GM12878 (cell line): ENCODE results near the gene PRICKLE3. TPM values are rescaled to one million over a fixed set of nuclear protein-coding genes. Genes with fewer than 3 reads are reported as not detected.

ENCODE experiments used
- ATAC-seq: fragments of 200-7000 bp; cut with Tn5 transposase; 3 replicates; pipeline ENCODE4 v1.9.1; 2020; ENCODE audit warnings: mild to moderate bottlenecking, moderate library complexity
- BruUV-seq: library from RNA; stranded (reverse); fragments of 400-500 nt; replicated peaks from 2 replicates; lab custom pipeline; 2021; lab: Mats Ljungman, UMichigan
- CTCF ChIA-PET: fragments of 300-600 bp; sonication (Branson Sonifier 250); formaldehyde crosslinking; extraction: SDS; loops from one replicate; lab custom pipeline; 2021; ENCODE audit warnings: inconsistent platforms; lab: Yijun Ruan, JAX
- POLR2A ChIA-PET: fragments of 350-600 bp; formaldehyde crosslinking; extraction: SDS; loops from one replicate; lab custom pipeline; 2021; ENCODE audit warnings: inconsistent platforms; lab: Charles Lee
- RAD21 ChIA-PET: fragments of 300-600 bp; sonication (Branson Sonifier 250); formaldehyde crosslinking; loops from one replicate; lab custom pipeline; 2023; ENCODE audit warnings: antibody characterized with exemption; ENCODE audit not compliant: unreplicated experiment; lab: Charles Lee
- SMC1A ChIA-PET: fragments of 300-600 bp; sonication (Branson Sonifier 250); formaldehyde crosslinking; loops from one replicate; lab custom pipeline; 2023; ENCODE audit not compliant: unreplicated experiment, uncharacterized antibody; lab: Charles Lee
- DNase-seq: peaks from one replicate; pipeline ENCODE4 v3.0.0-alpha.2; 2011; ENCODE audit warnings: low read depth, low spot score
- FAIRE-seq: peaks from 3 replicates; lab custom pipeline; 2011; peaks lifted over from hg19 to GRCh38; lab: Jason Lieb, UNC
- H2AFZ ChIP-seq: 2 replicates; pipeline ENCODE4 v1.6.0; 2011; ENCODE audit warnings: low read depth, low read length, control low read depth; ENCODE audit not compliant: control insufficient read depth
- H3K27ac ChIP-seq: 2 replicates; pipeline ENCODE4 v1.5.1; 2011; ENCODE audit warnings: control low read depth; ENCODE audit not compliant: control insufficient read depth, insufficient read depth
- H3K27me3 ChIP-seq, 2 experiments: replicated peaks in 1 of 2; 2 replicates each; pipeline versions ENCODE4 v1.6.0 to v1.6.1; 2011; ENCODE audit warnings: low read length in 1 of 2; ENCODE audit not compliant: control insufficient read depth in 2 of 2, insufficient read depth in 2 of 2
- H3K36me3 ChIP-seq, 2 experiments: 2 replicates each; pipeline ENCODE4 v1.5.1; 2011; ENCODE audit warnings: low read length in 1 of 2; ENCODE audit not compliant: control insufficient read depth in 2 of 2, insufficient read depth in 2 of 2
- H3K4me1 ChIP-seq: 2 replicates; pipeline ENCODE4 v1.6.1; 2011; ENCODE audit warnings: mild to moderate bottlenecking, low read length, moderate library complexity, mixed read lengths; ENCODE audit not compliant: control insufficient read depth, insufficient read depth
- H3K4me2 ChIP-seq: 2 replicates; pipeline ENCODE4 v1.6.0; 2011; ENCODE audit warnings: control low read depth; ENCODE audit not compliant: control insufficient read depth, insufficient read depth
- H3K4me3 ChIP-seq: fragments of 200-600 bp; sonication (generic); 2 replicates; pipeline ENCODE4 v1.5.1; 2016
- H3K79me2 ChIP-seq: 2 replicates; pipeline ENCODE4 v1.6.0; 2011; ENCODE audit warnings: low read length; ENCODE audit not compliant: control insufficient read depth, insufficient read depth
- H3K9ac ChIP-seq: 2 replicates; pipeline ENCODE4 v1.8.0; 2011; ENCODE audit warnings: low read length, control low read depth, mixed read lengths; ENCODE audit not compliant: control insufficient read depth, insufficient read depth
- H3K9me3 ChIP-seq: replicated peaks from 3 replicates; pipeline ENCODE4 v1.5.1; 2011; ENCODE audit warnings: mild to moderate bottlenecking, low read length; ENCODE audit not compliant: control insufficient read depth, insufficient read depth
- H4K20me1 ChIP-seq: 2 replicates; pipeline ENCODE4 v1.6.0; 2011; ENCODE audit not compliant: control insufficient read depth, insufficient read depth
- CHD4 ChIP-seq: fragments of 200-600 bp; sonication (generic); IDR thresholded peaks from 2 replicates; pipeline ENCODE4 v1.6.1; 2016; ENCODE audit warnings: mild to moderate bottlenecking
- GABPA ChIP-seq: IDR thresholded peaks from 2 replicates; pipeline ENCODE4 v1.6.1; 2014; ENCODE audit warnings: antibody characterized with exemption, low read depth, mild to moderate bottlenecking, inconsistent platforms
- HCFC1 ChIP-seq: fragments of 150-350 bp; IDR thresholded peaks from 2 replicates; pipeline ENCODE4 v1.6.1; 2014; ENCODE audit warnings: low read length
- IKZF1 ChIP-seq: fragments of 450-650 bp; conservative IDR thresholded peaks from 2 replicates; pipeline ENCODE4 v1.6.1; 2017; ENCODE audit warnings: antibody characterized with exemption, mild to moderate bottlenecking
- NFYB ChIP-seq: IDR thresholded peaks from 2 replicates; pipeline ENCODE4 v1.6.1; 2011; ENCODE audit warnings: low read depth, mild to moderate bottlenecking, low read length, improper control_type of control experiment, moderate library complexity; ENCODE audit not compliant: insufficient read depth
- NKRF ChIP-seq: fragments of 450-650 bp; conservative IDR thresholded peaks from 2 replicates; pipeline ENCODE4 v1.6.1; 2017; ENCODE audit warnings: mild to moderate bottlenecking, moderate library complexity
- NRF1 ChIP-seq: conservative IDR thresholded peaks from 2 replicates; pipeline ENCODE4 v1.6.1; 2011; ENCODE audit warnings: mild to moderate bottlenecking, low read depth, low read length, improper control_type of control experiment
- PAX5 ChIP-seq: IDR thresholded peaks from 2 replicates; pipeline ENCODE4 v1.6.1; 2011; ENCODE audit warnings: low read depth, low read length, borderline replicate concordance
- RELB ChIP-seq: fragments of 450-650 bp; IDR thresholded peaks from 2 replicates; pipeline ENCODE4 v1.6.1; 2017; ENCODE audit warnings: low read depth, mild to moderate bottlenecking, moderate library complexity
- RFX5 ChIP-seq: IDR thresholded peaks from 2 replicates; pipeline ENCODE4 v1.6.1; 2011; ENCODE audit warnings: low read depth, low read length, improper control_type of control experiment
- SKIL ChIP-seq: fragments of 450-650 bp; IDR thresholded peaks from 2 replicates; pipeline ENCODE4 v1.6.1; 2017; ENCODE audit warnings: mild to moderate bottlenecking, low read depth, inconsistent platforms; ENCODE audit not compliant: poor library complexity, severe bottlenecking
- SRF ChIP-seq, 2 experiments: IDR thresholded peaks; 2 replicates each; pipeline ENCODE4 v1.6.1; 2011; ENCODE audit warnings: low read depth in 2 of 2, low read length in 2 of 2, mild to moderate bottlenecking in 1 of 2, moderate library complexity in 1 of 2
- ZBTB11 ChIP-seq: fragments of 450-650 bp; formaldehyde crosslinking; IDR thresholded peaks from 2 replicates; pipeline ENCODE4 v1.5.0; 2022; ENCODE audit warnings: mild to moderate bottlenecking, missing genetic modification characterization
- ZSCAN29 ChIP-seq: fragments of 450-650 bp; IDR thresholded peaks from 2 replicates; pipeline ENCODE4 v1.6.1; 2017; ENCODE audit warnings: mild to moderate bottlenecking, moderate library complexity
- ZZZ3 ChIP-seq: IDR thresholded peaks from 2 replicates; pipeline ENCODE4 v1.6.1; 2011; ENCODE audit warnings: low read depth; ENCODE audit not compliant: control insufficient read depth, insufficient read length
- WGBS: methylation state at CpG from one replicate; pipeline ENCODE4 v1.1.6; 2016; ENCODE audit warnings: low lambda C conversion rate; ENCODE audit not compliant: insufficient replicate concordance, insufficient coverage; ENCODE audit errors: missing lambda C conversion rate; 5-methylcytosine and 5-hydroxymethylcytosine counted together
- in situ Hi-C: fragments of 300-500 bp; cut with MboI; formaldehyde crosslinking; loops from 9 replicates; pipeline ENCODE4 v1.14.3; 2018; ENCODE audit warnings: mixed read lengths
- intact Hi-C: fragments of 100-400 bp; cut with micrococcal nuclease; formaldehyde crosslinking; loops from one replicate; pipeline ENCODE4 v1.14.2; 2022; ENCODE audit not compliant: unreplicated experiment
- polyA plus RNA-seq, 11 experiments: library from polyadenylated mRNA; depleted of rRNA in 4 of 11; unstranded in 6 of 11; stranded (reverse) in 5 of 11; fragments of >200 nt; fragmentation: Nextera tagmentation in 4 of 11; fragmentation: Illumina TruSeq in 1 of 11; extraction: Ambion mirVana in 4 of 11; extraction: Trizol in 1 of 11; gene quantifications; 1 replicate in 1 of 11; 2 replicates in 10 of 11; pipeline versions ENCODE4 v1.2.1 to v1.2.3, GENCODE V29; 2011 to 2016; ENCODE audit warnings: inconsistent platforms in 2 of 11, missing spikeins in 2 of 11, low read depth in 1 of 11
- total RNA-seq, 4 experiments: library from RNA; depleted of rRNA in 3 of 4; stranded (reverse); fragments of >200 nt in 3 of 4; fragmentation: Illumina TruSeq in 1 of 4; extraction: Trizol in 1 of 4; gene quantifications; 2 replicates each; pipeline versions ENCODE4 v1.2.1 to v1.2.3, GENCODE V29; 2013 to 2021

PRICKLE3 gene
- total and polyA plus RNA-seq, 10 of the 15 experiments (the other 5 are each of a cell fraction or from before 2014, with no cell fraction given) = 0.69 to 17.4 (median 7.6) TPM

- TF ChIP-seq SKIL (no peak), GABPA (no peak), NRF1 (no peak), ZZZ3 (no peak), ZSCAN29 (no peak), ZBTB11 (CRISPR knock-in tag) (no peak)
These were observed 41.6 kb upstream of the PRICKLE3 start (continued) for GRCh38 chrX:49227726-49228125.

- H3K36me3 ChIP-seq = no peaks in the 10 kb centered on the region
- WGBS = 93% methylated on average over 9 of the region's 9 CpGs
- H3K4me2 ChIP-seq = no peak overlapping the region
- H3K27ac ChIP-seq = no peak overlapping the region
- H2AFZ ChIP-seq = no peak overlapping the region
- no peaks in the 10 kb centered on the region for H4K20me1 ChIP-seq
- SMC1A ChIA-PET = no interaction called here
- CTCF ChIA-PET = no interaction called here
- no peak overlapping the region for H3K4me3 ChIP-seq
- no TSS peak for BruUV-seq
- H3K9me3 ChIP-seq = no peaks in the 10 kb centered on the region; the same call in 2 of the 3 replicates
- intact Hi-C loops = no loop called here
- in situ Hi-C loops = no loop called here
- ATAC-seq = no peak
- no peaks in the 10 kb centered on the region for H3K4me1 ChIP-seq
- no peaks in the 10 kb centered on the region for H3K27me3 ChIP-seq
- no peak for DNase-seq
- no peak overlapping the region for H3K9ac ChIP-seq
- RAD21 ChIA-PET = no interaction called here
- no peak for FAIRE-seq
- H3K79me2 ChIP-seq = no peaks in the 10 kb centered on the region
- POLR2A ChIA-PET = no interaction called here
- TF ChIP-seq HCFC1 (no peak), RFX5 (no peak), SRF (IDR thresholded peaks at IDR 0.05; ENCODE audit: low read depth in 2 of 2, low read length in 2 of 2) (no peak), NKRF (no peak), NFYB (no peak), NRF1 (no peak), IKZF1 (no peak), RELB (no peak), CHD4 (no peak), PAX5 (no peak)
These were observed 40.8 kb upstream of the PRICKLE3 start for GRCh38 chrX:49226946-49227345.
